CD4-positive, alpha-beta T cell treated with Interleukin-2 at 100 ng/mL for 4 hours (primary cell): ENCODE results near the gene DCN.
"Not testable (repeated sequence)": the region's sequence is repeated elsewhere in the genome, so short reads cannot be mapped to it uniquely, and the experiment has no call there.

ENCODE experiments used
- DNase-seq: peaks from one replicate; pipeline ENCODE4 v3.0.0-alpha.2; 2020; ENCODE audit warnings: low spot score

Gene DCN

GRCh38 chr12:91182636-91183455, at the start of gene DCN:
Gene DCN (minus strand): TSS chr12:91182817. CDS start chr12:91178552, 4,265 bp downstream.
- no peak for DNase-seq

- no peak for DNase-seq
Measured at GRCh38 chr12:91230841-91231240, 48.2 kb upstream of the DCN start.

- no peak for DNase-seq
Measured at GRCh38 chr12:91226951-91227350, 44.3 kb upstream of the DCN start.

GRCh38 chr12:91225316-91225715, 42.7 kb upstream of the DCN start:
- DNase-seq, result no peak

- no peak for DNase-seq
Measured at GRCh38 chr12:91224401-91224800, 41.8 kb upstream of the DCN start.

GRCh38 chr12:91222746-91223145, 40.1 kb upstream of the DCN start:
- DNase-seq, result no peak

GRCh38 chr12:91219919-91220318, 37.3 kb upstream of the DCN start:
- DNase-seq, result no peak

GRCh38 chr12:91219511-91219910, 36.9 kb upstream of the DCN start:
- DNase-seq, result no peak

- DNase-seq, result no peak
Measured at GRCh38 chr12:91216871-91217270, 34.3 kb upstream of the DCN start.

- DNase-seq, result no peak
Measured at GRCh38 chr12:91215940-91216454, 33.4 kb upstream of the DCN start.

GRCh38 chr12:91211866-91212265, 29.2 kb upstream of the DCN start:
- DNase-seq, result no peak

- no peak for DNase-seq
Measured at GRCh38 chr12:91210618-91211017, 28.0 kb upstream of the DCN start.

GRCh38 chr12:91210144-91210543, 27.5 kb upstream of the DCN start:
- no peak for DNase-seq

GRCh38 chr12:91207301-91207700, 24.7 kb upstream of the DCN start:
- not testable (repeated sequence) for DNase-seq

GRCh38 chr12:91205811-91206210, 23.2 kb upstream of the DCN start:
- DNase-seq, result no peak

- no peak for DNase-seq
Measured at GRCh38 chr12:91204421-91204820, 21.8 kb upstream of the DCN start.

GRCh38 chr12:91203610-91204009, 21.0 kb upstream of the DCN start:
- no peak for DNase-seq

- DNase-seq, result no peak
Measured at GRCh38 chr12:91202390-91202789, 19.8 kb upstream of the DCN start.

GRCh38 chr12:91196436-91196835, 13.8 kb upstream of the DCN start:
- DNase-seq, result no peak

- DNase-seq, result no peak
Measured at GRCh38 chr12:91194500-91194899, 11.9 kb upstream of the DCN start.

GRCh38 chr12:91191513-91192111, 9.0 kb upstream of the DCN start:
- no peak for DNase-seq

GRCh38 chr12:91189516-91189915, 6.9 kb upstream of the DCN start:
- DNase-seq, result no peak

- no peak for DNase-seq
Measured at GRCh38 chr12:91188778-91189177, 6.2 kb upstream of the DCN start.

GRCh38 chr12:91186156-91186555, 3.5 kb upstream of the DCN start:
- no peak for DNase-seq
